ENCODE measurements around the gene CARD11. TPM values are rescaled to one million over a fixed set of nuclear protein-coding genes. Genes with fewer than 3 reads are reported as not detected.

The CARD11 gene
- 1 to 10 TPM; 1.1 to 2.3 (median 1.3) TPM for polyA plus RNA-seq (ENCODE audit: insufficient read length in 4 of 4)

DNA sequence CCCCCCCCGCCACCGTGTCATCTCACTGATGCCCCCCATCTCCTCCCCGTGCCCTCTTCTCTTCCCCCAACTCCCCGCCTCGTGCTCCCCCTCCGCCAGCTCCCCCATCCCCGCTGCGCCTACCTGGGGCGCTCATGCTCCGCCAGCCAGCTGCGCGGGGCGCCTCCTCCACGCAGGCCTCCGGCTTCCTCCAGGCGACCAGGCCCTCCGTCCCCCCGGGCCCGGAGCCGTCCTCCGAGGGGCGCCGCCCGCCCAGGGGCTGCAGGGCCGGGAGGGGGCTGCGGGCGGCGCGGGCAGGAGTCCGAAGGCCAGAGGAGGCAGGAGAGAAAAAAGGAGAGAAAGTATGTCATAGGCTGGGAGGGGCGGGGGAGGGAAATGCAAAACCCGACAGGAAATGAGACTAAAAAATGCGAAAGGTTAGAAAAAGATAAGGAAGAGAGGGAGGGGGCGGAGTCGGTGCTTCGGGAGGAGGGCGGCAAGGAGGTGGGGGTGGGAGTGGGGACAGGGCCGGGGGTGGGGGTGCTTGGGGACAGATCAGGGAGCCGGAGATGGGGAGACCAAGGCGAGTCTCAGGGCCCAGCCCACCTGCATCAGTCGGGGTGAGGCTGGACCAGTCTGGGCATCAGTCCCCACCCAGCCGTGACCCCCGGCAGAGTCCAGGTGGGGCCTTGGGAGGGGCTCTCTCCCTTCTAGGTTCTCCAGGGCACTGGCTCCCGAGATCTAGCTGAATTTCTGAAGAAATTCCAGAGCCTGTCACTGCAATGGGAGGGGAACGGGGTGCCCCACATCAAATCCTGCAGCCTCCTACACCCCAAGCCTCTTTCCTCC, at the start of gene CARD11:
CARD11 (minus strand) TSS at position 324 of the 828 bp plus-strand sequence. CDS start 85,361 bp downstream, outside the sequence.
- DNase-seq (ENCODE audit: low read depth in 4 of 4, low spot score in 2 of 4): no peak

DNA sequence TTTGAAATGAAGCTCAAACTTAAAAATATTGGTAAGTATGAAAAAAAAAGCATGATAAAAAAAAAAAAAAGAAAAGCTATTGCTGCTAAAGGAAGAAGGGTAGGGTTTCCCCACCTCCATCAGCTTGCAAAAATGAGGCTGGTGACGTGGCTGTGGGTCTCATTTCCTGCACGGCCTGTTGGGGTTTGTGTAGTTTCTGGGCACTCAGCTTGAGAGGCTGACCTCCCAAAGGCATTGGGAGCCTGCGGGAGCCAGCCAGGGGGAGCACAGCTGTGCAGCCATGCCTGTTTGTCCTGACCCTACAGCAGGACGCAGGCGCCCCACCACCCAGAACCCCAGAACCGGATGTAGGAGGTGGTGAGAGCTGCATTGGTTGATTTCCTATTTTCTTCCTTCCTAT, 48.8 kb upstream of the CARD11 start:
- DNase-seq (ENCODE audit: low read depth in 4 of 4, low spot score in 2 of 4): no peak

DNA sequence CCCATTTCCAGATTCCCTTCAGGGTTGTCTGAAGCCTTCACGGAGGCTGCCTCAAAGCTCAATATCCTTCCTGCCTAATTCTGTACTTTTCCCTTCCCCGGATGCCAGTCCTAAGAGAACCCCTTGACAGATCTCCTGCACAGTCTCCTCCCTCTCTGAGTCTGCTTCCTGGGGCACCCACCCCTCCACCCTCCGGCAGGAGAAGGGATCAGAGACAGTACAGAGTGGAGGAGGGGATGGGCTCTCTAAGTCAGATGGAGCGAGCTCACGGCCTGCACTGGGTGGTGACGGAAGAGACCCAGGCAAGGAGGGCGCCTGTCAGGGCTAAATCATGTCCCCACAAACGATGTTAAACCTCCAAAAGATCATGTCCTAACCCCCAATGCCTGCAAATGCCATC, 48.0 kb upstream of the CARD11 start:
- DNase-seq (ENCODE audit: low read depth in 4 of 4, low spot score in 2 of 4): no peak

DNA sequence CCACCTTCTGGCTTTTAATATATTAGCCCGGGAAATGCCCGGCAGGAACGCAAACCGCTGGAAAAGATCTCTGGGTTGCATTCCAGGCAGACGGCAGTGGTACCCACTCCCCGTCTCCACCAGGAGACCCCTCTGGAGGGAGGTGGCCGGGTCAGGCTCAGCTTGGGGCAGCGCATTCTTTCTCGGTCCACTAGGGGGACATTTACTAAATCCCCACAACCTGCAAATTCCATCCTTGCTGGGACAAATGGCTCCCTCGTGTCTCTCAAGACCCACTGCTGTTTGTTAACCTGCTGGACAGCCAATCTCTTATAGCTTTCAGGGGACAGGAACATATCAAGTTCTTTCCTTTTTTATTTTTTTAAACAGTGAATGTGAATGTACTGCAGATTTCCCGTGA, 45.8 kb upstream of the CARD11 start:
- no peak for DNase-seq (ENCODE audit: low read depth in 4 of 4, low spot score in 2 of 4)

DNA sequence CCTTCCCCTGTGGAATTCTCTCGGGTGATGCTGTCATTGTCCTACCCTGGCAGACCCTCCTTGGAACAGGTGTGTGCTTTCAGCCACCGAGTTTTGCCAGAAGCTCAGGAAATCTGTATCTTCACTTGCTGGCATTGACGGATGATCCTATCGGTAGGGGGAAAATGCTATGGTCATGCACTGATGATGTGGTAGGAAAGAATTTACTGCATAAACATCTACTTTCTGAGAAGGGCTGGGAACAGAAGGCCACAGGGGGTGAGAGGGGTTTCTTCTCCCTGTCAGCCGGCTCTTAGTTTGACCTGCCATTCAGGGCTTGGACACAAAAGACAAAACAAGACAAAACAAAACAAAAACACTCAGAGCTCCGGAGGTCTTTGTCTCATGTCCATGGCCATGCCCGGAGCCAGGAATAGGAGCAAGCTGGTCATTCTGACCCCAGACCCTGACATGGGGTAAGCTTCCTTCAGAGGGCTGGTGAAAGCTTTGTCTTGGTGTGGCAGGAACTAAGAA, 43.6 kb upstream of the CARD11 start:
- no peak for DNase-seq (ENCODE audit: low read depth in 4 of 4, low spot score in 2 of 4)

DNA sequence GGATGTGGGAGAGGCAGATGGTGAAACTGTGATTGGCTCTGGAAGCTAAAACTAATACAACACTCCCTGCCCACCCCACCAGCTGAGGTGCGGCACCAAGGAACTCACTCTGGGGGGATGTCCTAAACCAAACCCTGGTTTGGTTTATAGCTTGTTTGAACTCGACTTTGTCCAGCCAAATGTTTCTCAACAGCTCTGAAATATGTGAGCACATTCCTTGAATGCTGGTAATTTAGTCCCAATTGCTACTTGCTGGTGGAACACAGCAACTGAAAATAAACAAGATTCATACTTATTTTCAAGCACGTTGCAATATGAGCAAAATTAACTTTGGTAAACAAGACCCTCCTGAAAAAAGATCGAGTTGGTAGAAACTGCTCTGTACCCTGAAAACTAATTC, 39.7 kb upstream of the CARD11 start:
- DNase-seq (ENCODE audit: low read depth in 4 of 4, low spot score in 2 of 4): no peak

DNA sequence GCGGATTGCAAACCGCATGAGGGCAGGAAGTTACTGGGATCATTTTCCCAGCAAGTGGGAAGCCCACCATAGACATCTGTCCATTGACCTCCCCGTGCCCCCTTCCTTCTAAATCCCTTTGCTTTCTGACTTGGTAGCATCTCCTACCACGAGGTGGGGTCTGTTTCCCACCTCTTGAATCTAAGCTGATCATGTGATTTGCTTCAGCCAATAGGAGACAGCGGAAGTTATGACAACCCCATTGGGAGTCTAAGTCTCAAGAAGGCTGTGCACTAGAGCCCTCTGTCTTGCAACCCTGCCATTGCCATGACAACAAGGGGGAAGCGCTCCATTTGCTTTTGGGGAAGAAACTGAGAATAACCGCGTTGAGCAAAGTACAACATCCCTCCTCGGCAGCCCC, 39.2 kb upstream of the CARD11 start:
- no peak for DNase-seq (ENCODE audit: low read depth in 4 of 4, low spot score in 2 of 4)

DNA sequence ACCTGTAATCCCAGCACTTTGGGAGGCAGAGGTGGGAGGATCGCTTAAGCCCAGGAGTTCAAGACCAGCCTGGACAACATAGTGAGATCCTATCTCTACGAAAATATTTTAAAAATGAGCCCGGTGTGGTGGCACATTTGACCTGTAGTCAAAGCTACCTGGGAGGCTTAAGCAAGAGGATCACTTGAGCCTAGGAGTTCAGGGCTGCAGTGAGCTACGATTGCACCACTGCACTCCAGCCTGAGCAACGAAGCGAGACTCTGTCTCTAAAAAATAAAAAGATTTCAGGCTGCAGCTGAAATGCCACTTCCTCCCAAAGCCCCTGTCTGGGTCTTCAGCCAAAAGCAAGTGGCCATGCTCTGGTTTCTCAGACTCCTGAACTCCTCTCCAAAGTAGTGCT, 38.7 kb upstream of the CARD11 start:
- DNase-seq (ENCODE audit: low read depth in 4 of 4, low spot score in 2 of 4): no peak

DNA sequence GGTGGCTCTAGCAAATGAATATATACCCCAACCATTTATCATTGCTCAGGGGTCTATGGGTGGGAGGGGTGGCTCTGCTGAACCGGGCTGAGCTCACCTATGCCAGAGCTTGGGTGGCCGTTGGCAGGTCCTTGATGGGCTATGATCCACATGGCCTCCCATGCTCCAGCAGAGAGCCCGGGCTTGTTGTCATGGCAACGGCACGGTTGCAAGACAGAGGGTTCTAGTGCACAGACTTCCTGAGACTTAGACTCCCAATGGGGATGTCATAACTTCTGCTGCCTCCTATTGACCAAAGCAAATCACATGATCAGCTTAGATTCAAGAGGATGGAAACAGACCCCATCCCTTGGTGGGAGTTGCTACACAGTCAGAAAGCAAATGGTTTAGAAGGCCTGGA, 36.4 kb upstream of the CARD11 start:
- no peak for DNase-seq (ENCODE audit: low read depth in 4 of 4, low spot score in 2 of 4)

DNA sequence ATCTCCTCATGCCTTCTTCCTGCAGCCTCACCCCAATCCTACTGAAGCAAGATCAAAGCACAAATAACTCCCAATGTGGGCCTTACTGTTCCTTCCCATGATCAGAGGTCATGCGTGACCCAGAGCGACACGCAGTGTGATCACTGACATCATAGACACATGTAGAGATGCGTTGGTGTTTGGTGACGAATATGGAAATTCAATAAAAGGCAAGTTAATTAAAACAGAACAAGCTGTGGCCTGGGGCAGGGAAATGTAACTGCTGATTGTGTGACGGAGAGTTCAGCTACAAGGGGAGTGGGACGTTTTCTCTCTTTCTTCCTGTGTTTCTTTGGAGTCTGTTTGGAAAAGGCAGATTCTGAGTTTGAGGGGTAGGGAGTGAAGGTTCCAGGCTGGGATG, 34.8 kb upstream of the CARD11 start:
- DNase-seq (ENCODE audit: low read depth in 4 of 4, low spot score in 2 of 4): no peak

DNA sequence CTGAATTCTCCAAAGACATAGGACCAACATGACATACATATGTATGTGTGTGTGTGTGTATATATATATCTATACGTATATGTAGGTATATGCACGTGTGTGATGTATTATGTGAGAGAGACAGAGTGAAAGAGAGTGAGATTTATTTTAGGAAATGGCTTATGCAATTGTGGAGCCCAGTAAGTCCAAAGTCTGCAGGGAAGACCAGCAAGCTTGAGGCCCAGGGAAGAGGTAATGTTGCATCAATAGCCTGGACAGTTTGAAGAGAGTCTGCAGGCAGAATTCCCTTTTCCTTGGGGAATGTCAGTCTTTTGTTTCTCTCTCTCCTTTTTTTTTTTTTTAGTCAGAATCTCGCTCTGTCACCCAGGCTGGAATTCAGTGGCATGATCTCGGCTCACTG, 33.0 kb upstream of the CARD11 start:
- DNase-seq (ENCODE audit: low read depth in 4 of 4, low spot score in 2 of 4): no peak

DNA sequence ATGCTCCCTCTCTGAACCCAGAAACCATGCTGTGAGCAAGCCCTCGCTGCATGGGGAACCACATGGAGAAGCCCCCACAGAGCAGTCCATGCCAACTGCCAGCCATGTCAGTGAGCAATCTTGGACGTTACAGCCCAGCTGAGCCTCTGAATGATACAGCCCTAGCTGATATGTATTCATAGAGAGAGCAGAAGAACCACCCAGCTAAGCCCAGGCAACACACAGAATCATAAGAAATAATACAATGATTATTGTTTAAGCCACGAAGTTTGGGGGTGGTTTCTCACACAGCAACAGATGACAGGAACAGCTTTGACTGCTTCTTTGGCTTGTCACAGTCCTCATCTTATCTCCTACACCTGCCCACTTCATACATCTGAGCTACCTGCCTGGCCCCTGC, 32.5 kb upstream of the CARD11 start:
- DNase-seq (ENCODE audit: low read depth in 4 of 4, low spot score in 2 of 4): no peak

DNA sequence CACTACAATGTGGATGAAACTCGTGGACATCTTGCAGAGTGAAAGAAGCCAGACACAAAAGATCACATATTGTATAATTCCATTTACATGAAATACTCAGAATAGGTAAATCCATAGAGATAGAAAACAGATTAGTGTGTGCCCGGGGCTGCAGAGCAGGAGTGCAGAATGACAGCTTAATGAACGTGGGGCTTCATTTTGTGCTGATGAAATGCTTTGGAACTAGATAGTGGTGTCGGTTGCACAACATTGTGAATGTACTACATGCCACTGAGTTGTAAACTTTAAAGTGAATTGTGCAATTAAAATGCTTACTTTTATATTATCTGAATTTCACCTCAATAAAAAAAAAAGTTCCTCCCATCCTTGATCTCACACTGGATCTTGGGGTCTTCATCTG, 31.8 kb upstream of the CARD11 start:
- DNase-seq (ENCODE audit: low read depth in 4 of 4, low spot score in 2 of 4): no peak

DNA sequence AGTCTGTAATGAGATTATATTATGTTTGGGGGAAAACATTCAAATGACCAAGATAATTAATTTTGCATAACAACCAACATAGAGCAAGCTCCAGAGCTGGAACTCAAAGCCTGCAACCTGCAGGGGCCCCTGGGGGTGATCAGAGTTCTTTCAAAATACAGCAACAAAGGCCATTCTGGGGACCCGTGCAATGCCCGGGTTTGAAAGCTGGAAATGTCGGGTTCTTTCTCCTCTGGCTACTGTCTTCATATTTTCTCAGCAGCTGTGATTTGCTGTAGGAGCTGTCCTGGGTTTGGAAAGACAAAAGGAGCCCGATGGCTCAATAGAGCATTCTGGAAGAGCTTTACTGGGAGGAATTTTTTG, 30.8 kb upstream of the CARD11 start:
- DNase-seq (ENCODE audit: low read depth in 4 of 4, low spot score in 2 of 4): no peak

DNA sequence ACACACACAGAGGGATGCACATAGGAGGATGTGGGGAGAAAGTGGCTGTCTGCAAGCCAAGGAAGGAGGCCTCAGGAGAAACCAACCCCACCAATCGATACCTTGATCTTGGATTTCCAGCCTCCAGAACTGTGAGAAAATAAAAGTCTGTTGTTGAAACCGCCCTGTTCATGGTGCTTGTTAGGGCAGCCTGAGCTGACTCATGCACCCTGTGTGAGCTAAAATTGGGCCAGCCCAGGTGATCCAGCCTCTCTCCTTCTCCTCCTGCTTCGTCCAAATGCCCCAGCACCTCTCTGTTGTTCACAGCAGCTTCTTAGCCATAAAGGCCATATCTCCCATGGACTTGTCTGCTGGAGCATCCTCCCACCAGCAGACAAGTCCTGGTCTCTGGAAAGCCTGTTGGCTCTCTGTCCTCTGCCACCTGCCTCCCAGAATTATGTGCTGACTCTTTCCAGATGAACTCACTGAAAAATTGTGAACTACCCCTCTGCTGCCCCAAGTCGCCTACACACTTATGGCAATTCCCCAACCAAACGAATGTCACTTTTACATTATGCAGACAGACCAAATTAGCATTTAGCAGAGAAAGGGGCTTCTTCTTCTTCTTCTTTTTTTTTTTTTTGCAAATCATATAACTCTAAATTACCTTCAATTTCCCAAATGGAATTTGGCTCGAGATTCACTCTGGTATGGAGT, 30.2 kb upstream of the CARD11 start:
- DNase-seq (ENCODE audit: low read depth in 4 of 4, low spot score in 2 of 4): no peak

DNA sequence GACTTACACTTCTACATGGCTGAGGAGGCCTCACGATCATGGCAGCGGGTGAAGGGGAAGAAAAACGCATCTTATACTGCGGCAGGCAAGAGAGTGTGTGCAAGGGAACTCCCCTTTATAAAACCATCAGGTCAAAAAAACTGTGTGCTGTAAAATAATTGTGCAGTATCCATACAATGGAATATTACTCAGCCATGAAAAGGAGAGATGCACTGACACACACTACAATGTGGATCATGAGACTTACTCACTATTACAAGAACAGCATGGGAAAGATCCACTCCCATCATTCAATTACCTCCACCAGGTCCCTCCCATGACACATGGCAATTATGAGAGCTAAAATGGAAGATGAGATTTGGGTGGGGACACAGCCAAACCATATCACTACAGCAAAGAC, 27.2 kb upstream of the CARD11 start:
- no peak for DNase-seq (ENCODE audit: low read depth in 4 of 4, low spot score in 2 of 4)

DNA sequence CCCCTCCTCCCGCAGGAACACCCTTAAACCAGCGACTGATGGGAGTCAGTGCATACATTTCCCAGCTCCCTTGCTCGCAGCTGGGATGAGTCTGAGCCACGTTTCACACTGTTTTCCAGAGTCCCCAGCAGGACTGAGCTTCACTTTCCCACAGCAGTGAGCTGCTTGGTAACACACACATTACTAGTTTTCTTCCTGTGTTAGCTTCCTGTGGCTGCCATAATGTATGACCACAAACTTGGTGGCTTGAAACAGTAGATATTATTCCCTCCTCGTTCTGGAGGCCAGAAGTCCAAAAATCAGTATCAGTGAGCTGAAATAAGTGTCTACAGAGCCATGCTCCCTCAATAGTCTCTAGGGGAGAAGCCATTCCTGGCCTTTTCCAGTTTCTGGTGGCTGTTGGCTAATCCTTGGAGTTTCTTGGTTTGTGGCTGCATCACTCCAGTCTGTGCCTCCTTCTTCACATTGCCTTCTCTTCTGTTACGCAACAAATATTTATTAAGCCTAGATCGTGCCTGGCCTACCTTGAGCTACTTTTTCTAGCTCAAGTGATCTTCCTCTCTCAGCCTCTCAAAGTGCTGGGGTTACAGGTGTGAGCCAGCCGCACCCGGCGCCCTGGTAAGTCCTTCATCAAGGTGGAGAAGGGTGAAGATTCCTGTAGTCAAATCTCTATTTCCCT, 26.2 kb upstream of the CARD11 start:
- no peak for DNase-seq (ENCODE audit: low read depth in 4 of 4, low spot score in 2 of 4)

DNA sequence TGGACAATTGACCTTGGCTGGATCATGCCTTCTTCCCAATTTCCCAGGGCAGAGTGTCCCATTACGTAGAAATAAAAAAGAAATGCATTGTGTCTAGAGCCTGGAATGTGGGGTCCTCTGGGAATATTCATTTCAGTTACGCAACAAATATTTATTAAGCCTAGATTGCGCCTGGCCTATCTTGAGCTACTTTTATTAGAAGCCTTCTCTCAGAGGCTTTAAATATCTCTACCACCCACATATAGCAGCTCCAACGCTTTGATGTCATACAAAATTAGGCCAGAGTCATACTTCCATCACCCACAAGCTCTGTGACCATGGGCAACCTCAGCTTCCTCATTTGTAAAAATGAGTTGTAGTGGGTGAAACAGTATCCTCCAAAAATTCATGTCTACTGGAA, 24.9 kb upstream of the CARD11 start:
- DNase-seq (ENCODE audit: low read depth in 4 of 4, low spot score in 2 of 4): no peak

DNA sequence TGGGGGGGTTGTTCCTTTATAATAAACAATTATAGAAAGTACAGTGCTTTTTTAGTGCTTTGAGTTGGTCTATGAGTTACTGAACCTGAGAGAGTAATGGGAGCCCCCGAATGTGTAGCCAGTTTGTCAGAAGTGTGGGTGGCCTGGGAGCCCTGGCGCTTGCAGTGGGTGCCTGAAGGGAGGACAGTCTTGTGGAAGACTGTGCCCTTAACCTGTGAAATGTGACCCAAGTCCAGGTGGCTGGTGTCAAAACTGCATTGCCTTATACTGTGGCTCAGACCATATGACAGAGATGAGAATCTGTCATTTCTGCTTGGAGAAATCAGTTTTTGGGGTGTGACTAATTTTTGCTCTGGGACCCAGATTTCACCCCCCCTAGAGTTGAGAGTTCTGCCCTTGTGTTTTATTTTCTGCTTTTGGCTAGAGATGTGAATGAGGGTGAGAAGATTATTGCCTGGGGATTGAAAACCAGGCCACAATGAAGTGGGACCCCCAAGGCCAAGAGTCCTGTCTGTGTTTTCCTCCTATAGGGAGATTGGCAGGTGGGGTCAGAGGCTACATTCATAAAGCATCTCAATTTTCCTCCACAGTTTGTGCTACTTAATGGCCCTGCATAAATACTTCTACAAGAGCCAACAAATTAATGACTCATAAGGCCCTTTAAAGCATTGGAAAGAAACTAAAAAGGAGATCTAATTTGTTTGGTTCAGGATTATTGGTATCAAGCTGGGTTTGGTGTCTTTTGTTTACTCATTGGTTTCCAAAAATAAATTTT, 24.1 kb upstream of the CARD11 start:
- DNase-seq (ENCODE audit: low read depth in 4 of 4, low spot score in 2 of 4): no peak

DNA sequence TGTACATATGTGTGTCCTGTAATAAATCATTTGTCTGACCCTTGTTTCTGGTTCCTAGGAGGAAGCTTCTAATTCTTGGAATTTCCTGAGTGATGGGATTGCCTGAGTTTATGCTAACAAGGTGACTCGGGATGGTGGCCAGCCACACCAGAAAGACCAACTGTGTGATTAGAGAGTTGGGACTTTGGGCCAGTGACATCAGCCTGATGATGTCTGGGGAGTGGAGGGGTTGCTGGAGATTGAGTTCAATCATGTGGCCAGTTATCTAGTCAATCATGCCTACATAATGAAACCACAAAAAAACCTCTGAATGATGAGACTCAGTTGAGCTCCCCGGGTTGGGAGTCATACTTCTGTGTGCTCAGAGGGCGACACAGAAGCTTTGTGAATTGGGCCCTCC, 23.5 kb upstream of the CARD11 start:
- DNase-seq (ENCODE audit: low read depth in 4 of 4, low spot score in 2 of 4): no peak

DNA sequence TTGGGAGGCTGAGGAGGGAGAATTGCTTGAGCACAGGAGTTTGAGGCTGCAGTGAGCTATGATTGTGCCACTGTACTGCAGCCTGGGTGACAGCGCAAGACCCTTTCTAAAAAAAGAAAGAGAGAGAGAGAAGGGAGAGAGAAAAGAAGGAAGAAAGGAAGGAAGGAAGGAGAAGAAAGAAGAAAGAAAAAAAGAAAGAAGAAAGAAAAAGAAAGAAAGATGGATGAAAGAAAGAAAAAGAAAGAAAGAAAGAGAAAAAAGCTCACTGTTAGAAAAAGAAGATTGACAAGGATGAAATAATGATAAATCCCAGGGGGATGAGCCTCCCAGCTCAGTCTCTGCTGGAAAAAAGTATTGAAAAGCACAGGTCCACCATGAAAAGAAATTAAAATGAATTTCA, 22.8 kb upstream of the CARD11 start:
- DNase-seq (ENCODE audit: low read depth in 4 of 4, low spot score in 2 of 4): no peak
